ENCODE measurements around the gene PTPN7. TPM values are rescaled to one million over a fixed set of nuclear protein-coding genes. Genes with fewer than 3 reads are reported as not detected.

The PTPN7 gene
- total and polyA plus RNA-seq, 2 of the 13 experiments (the other 11 are each of a cell fraction or from before 2014, with no cell fraction given): not detected

- WGBS (ENCODE audit: low lambda C conversion rate): 37% methylated on average over 6 of the region's 8 CpGs
- ChIA-PET POLR2A (interaction anchor here (1.2 kb wide), 1 partner anchor 119 kb away, joined by 3 read pairs; the partner anchor contains the start of gene ELF3), CTCF (ENCODE audit: low intra/inter-chr PET ratio, low total read pairs) (no interaction called here)
- ATAC-seq (no peak; the same call in 2 of the 3 replicates), FAIRE-seq (no peak), DNase-seq (ENCODE audit: low spot score) (no peak)
- Histone ChIP-seq H3K9ac (ENCODE audit: insufficient read depth, low read depth, low read length) (no peak overlapping the region), H3K4me1 (ENCODE audit: insufficient read depth, low read length) (0 out of 2 replicates have a peak, but pooled peaks cover 3% of the 10 kb centered on the region), H4K20me1 (ENCODE audit: insufficient read depth, low read length) (0 out of 2 replicates have a peak, but pooled peaks cover under 1% of the 10 kb centered on the region), H3K9me3 (ENCODE audit: low read length) (no peaks in the 10 kb centered on the region), H3K4me2 (ENCODE audit: low read depth, low read length) (no peak overlapping the region), H3K79me2 (ENCODE audit: insufficient read depth, low read length) (no peaks in the 10 kb centered on the region), H3K27me3 (ENCODE audit: control insufficient read depth in 1 of 2, insufficient read depth in 2 of 2, low read length in 2 of 2) (peaks cover 0 to 6% of the 10 kb centered on the region in 2 experiments; a peak in 1 of 5 replicates), H3K36me3 (replicated peaks in 1 of 2; ENCODE audit: control insufficient read depth in 1 of 2, insufficient read depth in 2 of 2, low read length in 2 of 2) (peaks cover 0 to 2% of the 10 kb centered on the region in 2 experiments; a peak in 1 of 5 replicates), H3K27ac (ENCODE audit: extremely low read length, insufficient read depth, low read length) (no peak overlapping the region), H3K4me3 (replicated peaks in 1 of 3; ENCODE audit: insufficient read depth in 1 of 3, low read depth in 2 of 3, low read length in 3 of 3) (no peak overlapping the region), H2AFZ (ENCODE audit: low read length) (no peak overlapping the region)
- no TSS peak for BruUV-seq (replicated peaks)
- TF ChIP-seq ZNF251 (CRISPR knock-in tag; IDR thresholded peaks at IDR 0.05): no peak
- TF ChIP-seq AGO1 (IDR thresholded peaks at IDR 0.05; ENCODE audit: low read depth, low read length, poor library complexity, severe bottlenecking): peak; percentile 36
- in situ Hi-C loops (cut with HindIII; ENCODE audit: extremely low pct_ligation_motif_present, low pct_unique_long_range_greater_than_20kb): loop anchor here (5.0 kb wide), 1 partner anchor 232 kb away; no protein-coding TSS in a partner anchor
- intact Hi-C loops (cut with micrococcal nuclease; ENCODE audit: unreplicated experiment): no loop called here
Observed at GRCh38 chr1:202129453-202130296, 30.7 kb downstream of the PTPN7 start.

DNA sequence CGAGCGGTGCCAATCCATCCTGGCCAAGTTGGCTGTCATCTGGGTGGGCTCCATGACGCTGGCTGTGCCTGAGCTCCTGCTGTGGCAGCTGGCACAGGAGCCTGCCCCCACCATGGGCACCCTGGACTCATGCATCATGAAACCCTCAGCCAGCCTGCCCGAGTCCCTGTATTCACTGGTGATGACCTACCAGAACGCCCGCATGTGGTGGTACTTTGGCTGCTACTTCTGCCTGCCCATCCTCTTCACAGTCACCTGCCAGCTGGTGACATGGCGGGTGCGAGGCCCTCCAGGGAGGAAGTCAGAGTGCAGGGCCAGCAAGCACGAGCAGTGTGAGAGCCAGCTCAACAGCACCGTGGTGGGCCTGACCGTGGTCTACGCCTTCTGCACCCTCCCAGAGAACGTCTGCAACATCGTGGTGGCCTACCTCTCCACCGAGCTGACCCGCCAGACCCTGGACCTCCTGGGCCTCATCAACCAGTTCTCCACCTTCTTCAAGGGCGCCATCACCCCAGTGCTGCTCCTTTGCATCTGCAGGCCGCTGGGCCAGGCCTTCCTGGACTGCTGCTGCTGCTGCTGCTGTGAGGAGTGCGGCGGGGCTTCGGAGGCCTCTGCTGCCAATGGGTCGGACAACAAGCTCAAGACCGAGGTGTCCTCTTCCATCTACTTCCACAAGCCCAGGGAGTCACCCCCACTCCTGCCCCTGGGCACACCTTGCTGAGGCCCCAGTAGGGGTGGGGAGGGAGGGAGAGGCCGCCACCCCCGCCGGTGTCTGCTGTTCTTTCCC lies 32.4 kb downstream of the PTPN7 start:
- no peak for DNase-seq (ENCODE audit: low spot score)
- Histone ChIP-seq H2AFZ (ENCODE audit: low read length) (no peak overlapping the region), H3K36me3 (replicated peaks in 1 of 2; ENCODE audit: control insufficient read depth in 1 of 2, insufficient read depth in 2 of 2, low read length in 2 of 2) (no peaks in the 10 kb centered on the region; a peak in 1 of 5 replicates), H3K4me3 (replicated peaks in 1 of 3; ENCODE audit: insufficient read depth in 1 of 3, low read depth in 2 of 3, low read length in 3 of 3) (no peak overlapping the region), H3K27me3 (ENCODE audit: control insufficient read depth in 1 of 2, insufficient read depth in 2 of 2, low read length in 2 of 2) (peaks cover 4 to 22% of the 10 kb centered on the region in 2 experiments; a peak in 4 of 5 replicates), H3K4me2 (ENCODE audit: low read depth, low read length) (no peak overlapping the region), H3K4me1 (ENCODE audit: insufficient read depth, low read length) (no peaks in the 10 kb centered on the region), H3K79me2 (ENCODE audit: insufficient read depth, low read length) (no peaks in the 10 kb centered on the region), H3K9me3 (ENCODE audit: low read length) (no peaks in the 10 kb centered on the region), H3K9ac (ENCODE audit: insufficient read depth, low read depth, low read length) (no peak overlapping the region), H3K27ac (ENCODE audit: extremely low read length, insufficient read depth, low read length) (no peak overlapping the region), H4K20me1 (ENCODE audit: insufficient read depth, low read length) (no peaks in the 10 kb centered on the region)
- ChIA-PET CTCF (ENCODE audit: low intra/inter-chr PET ratio, low total read pairs) (no interaction called here), POLR2A (no interaction called here)
- BruUV-seq (replicated peaks): no TSS peak
- in situ Hi-C loops (cut with HindIII; ENCODE audit: extremely low pct_ligation_motif_present, low pct_unique_long_range_greater_than_20kb) (no loop called here), intact Hi-C loops (cut with micrococcal nuclease; ENCODE audit: unreplicated experiment) (no loop called here)
- WGBS (ENCODE audit: low lambda C conversion rate): 58% methylated on average over 8 of the region's 26 CpGs
- ATAC-seq: no peak
- no peak for FAIRE-seq
- TF ChIP-seq ZMYM3 (CRISPR knock-in tag; IDR thresholded peaks at IDR 0.05) (no peak), ZIK1 (CRISPR knock-in tag; IDR thresholded peaks at IDR 0.05; ENCODE audit: borderline replicate concordance, low read depth) (no peak), ADNP (CRISPR knock-in tag; IDR thresholded peaks at IDR 0.05) (no peak), DNMT1 (CRISPR knock-in tag; IDR thresholded peaks at IDR 0.05) (no peak), SAFB2 (CRISPR knock-in tag; IDR thresholded peaks at IDR 0.05; ENCODE audit: borderline replicate concordance, low read depth) (no peak), ZFYVE20 (CRISPR knock-in tag; IDR thresholded peaks at IDR 0.05; ENCODE audit: borderline replicate concordance, low read depth) (no peak), ZNF414 (CRISPR knock-in tag; IDR thresholded peaks at IDR 0.05) (no peak), CAMTA2 (CRISPR knock-in tag; IDR thresholded peaks at IDR 0.05; ENCODE audit: borderline replicate concordance) (no peak)
- TF ChIP-seq, protein P1, sequence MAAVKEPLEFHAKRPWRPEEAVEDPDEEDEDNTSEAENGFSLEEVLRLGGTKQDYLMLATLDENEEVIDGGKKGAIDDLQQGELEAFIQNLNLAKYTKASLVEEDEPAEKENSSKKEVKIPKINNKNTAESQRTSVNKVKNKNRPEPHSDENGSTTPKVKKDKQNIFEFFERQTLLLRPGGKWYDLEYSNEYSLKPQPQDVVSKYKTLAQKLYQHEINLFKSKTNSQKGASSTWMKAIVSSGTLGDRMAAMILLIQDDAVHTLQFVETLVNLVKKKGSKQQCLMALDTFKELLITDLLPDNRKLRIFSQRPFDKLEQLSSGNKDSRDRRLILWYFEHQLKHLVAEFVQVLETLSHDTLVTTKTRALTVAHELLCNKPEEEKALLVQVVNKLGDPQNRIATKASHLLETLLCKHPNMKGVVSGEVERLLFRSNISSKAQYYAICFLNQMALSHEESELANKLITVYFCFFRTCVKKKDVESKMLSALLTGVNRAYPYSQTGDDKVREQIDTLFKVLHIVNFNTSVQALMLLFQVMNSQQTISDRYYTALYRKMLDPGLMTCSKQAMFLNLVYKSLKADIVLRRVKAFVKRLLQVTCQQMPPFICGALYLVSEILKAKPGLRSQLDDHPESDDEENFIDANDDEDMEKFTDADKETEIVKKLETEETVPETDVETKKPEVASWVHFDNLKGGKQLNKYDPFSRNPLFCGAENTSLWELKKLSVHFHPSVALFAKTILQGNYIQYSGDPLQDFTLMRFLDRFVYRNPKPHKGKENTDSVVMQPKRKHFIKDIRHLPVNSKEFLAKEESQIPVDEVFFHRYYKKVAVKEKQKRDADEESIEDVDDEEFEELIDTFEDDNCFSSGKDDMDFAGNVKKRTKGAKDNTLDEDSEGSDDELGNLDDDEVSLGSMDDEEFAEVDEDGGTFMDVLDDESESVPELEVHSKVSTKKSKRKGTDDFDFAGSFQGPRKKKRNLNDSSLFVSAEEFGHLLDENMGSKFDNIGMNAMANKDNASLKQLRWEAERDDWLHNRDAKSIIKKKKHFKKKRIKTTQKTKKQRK (IDR thresholded peaks at IDR 0.05; ENCODE audit: low read length): no peak
